ENCODE data around the gene UCK1. TPM values are rescaled to one million over a fixed set of nuclear protein-coding genes. Genes with fewer than 3 reads are reported as not detected.

The UCK1 gene
- total and polyA plus RNA-seq, 2 of the 8 experiments (the other 6 are each of a cell fraction or from before 2014, with no cell fraction given), result 35.1 to 42.0 TPM

- TF ChIP-seq EZH2 (IDR thresholded peaks at IDR 0.05; ENCODE audit: low read depth, low read length, severe bottlenecking) (no peak), CHD2 (IDR thresholded peaks at IDR 0.05; ENCODE audit: low read length) (no peak)
- TF ChIP-seq, protein P1, sequence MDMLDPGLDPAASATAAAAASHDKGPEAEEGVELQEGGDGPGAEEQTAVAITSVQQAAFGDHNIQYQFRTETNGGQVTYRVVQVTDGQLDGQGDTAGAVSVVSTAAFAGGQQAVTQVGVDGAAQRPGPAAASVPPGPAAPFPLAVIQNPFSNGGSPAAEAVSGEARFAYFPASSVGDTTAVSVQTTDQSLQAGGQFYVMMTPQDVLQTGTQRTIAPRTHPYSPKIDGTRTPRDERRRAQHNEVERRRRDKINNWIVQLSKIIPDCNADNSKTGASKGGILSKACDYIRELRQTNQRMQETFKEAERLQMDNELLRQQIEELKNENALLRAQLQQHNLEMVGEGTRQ (IDR thresholded peaks at IDR 0.05; ENCODE audit: low read length), result no peak
These were observed 47.6 kb downstream of the UCK1 start (continued) for GRCh38 chr9:131483319-131484050.

All from H1 (cell line).